NB4 (cell line): Measurements from ENCODE around the gene THSD7A.
"Not testable (repeated sequence)": the region's sequence is repeated elsewhere in the genome, so short reads cannot be mapped to it uniquely, and the experiment has no call there.

Experiments used
- DNase-seq: peaks from one replicate; pipeline ENCODE4 v3.0.0; 2010; ENCODE audit warnings: low read depth
- H3K4me3 ChIP-seq: one replicate; pipeline ENCODE4 v1.5.1; 2011; ENCODE audit warnings: mild to moderate bottlenecking, low read depth, low read length, moderate library complexity
- CTCF ChIP-seq: IDR thresholded peaks from one replicate; pipeline ENCODE4 v1.5.1; 2012; ENCODE audit warnings: low read depth, low read length
- MAX ChIP-seq: IDR thresholded peaks from 2 replicates; pipeline ENCODE4 v1.6.1; 2011; ENCODE audit warnings: low read depth, low read length
- MYC ChIP-seq: IDR thresholded peaks from 2 replicates; pipeline ENCODE4 v1.6.1; 2011; ENCODE audit warnings: low read depth, low read length
- POLR2A ChIP-seq: IDR thresholded peaks from 2 replicates; pipeline ENCODE4 v1.6.1; 2011; ENCODE audit warnings: mild to moderate bottlenecking; ENCODE audit not compliant: insufficient read length; ENCODE audit errors: extremely low read depth

THSD7A gene

GRCh38 chr7:11450281-11450680, 381.7 kb downstream of the THSD7A start:
- no peak for TF ChIP-seq CTCF
- no peak for TF ChIP-seq POLR2A
- TF ChIP-seq MAX = no peak
- TF ChIP-seq MYC = no peak
- DNase-seq = no peak
- H3K4me3 ChIP-seq = no peak overlapping the region

DNA sequence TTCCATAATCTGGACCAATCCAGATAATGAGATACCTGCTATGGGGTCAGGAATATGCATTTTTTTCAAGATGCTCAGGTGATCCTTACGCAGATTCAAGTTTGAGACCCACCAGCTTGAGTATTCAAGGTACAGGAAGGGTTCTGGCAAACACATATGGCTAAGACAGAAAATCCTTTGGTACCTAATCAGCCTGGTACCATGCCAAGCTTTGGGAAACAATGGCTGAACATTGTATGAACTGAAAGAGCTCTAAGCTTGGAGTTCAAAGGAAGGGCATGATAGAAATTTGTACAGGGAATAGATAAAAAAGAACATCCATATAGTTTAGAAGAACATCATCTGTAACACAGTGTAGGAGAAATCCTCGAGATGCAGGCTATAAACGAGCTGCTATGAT, 382.7 kb downstream of the THSD7A start:
- TF ChIP-seq CTCF (no peak), MAX (no peak), POLR2A (no peak), MYC (no peak)
- H3K4me3 ChIP-seq = no peak overlapping the region
- DNase-seq = no peak

DNA sequence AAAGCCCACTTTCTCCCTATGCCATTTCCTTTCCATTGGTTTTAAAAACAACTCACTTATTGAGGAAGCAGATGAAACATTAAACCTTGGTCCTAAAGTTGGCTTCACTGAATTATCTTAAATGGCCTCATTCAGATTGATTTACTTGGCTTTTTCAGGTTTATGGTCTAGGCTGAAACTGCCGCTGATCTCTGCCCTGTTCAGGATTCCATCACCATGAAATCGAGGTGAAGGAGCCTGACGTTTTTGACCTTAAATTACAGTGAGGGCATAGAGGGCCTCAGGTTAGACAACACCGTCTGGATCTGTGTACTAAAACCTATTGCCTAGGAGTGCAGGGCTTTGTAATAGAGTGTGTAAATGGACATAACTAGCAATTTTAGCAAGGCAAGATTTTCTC, 383.7 kb downstream of the THSD7A start:
- no peak overlapping the region for H3K4me3 ChIP-seq
- DNase-seq = no peak
- no peak for TF ChIP-seq CTCF
- TF ChIP-seq MAX = no peak
- no peak for TF ChIP-seq MYC
- TF ChIP-seq POLR2A = no peak

GRCh38 chr7:11447106-11447505, 384.9 kb downstream of the THSD7A start:
- no peak for DNase-seq
- TF ChIP-seq CTCF = no peak

DNA sequence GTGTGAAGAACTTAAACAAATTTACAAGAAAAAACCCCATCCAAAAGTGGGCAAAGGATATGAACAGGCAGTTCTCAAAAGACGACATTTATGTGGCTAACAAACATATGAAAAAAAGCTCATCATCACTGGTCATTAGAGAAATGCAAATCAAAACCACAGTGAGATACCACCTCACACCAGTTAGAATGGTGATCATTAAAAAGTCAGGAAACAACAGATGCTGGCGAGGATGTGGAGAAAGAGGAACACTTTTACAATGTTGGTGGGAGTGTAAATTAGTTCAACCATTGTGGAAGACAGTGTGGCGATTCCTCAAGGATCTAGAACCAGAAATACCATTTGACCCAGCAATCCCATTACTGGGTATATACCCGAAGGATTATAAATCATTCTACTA, 388.1 kb downstream of the THSD7A start:
- not testable (repeated sequence) for DNase-seq

More at GRCh38 chr7:11447106-11447505, 384.9 kb downstream of the THSD7A start:
- H3K4me3 ChIP-seq = no peak overlapping the region

GRCh38 chr7:11437994-11438393, 394.0 kb downstream of the THSD7A start:
- no peak overlapping the region for H3K4me3 ChIP-seq
- peak; percentile 19 for DNase-seq
- TF ChIP-seq MYC (no peak), POLR2A (no peak), MAX (peak; percentile 22; the same call in 1 of the 2 replicates), CTCF (no peak)

More for the DNA sequence above, 388.1 kb downstream of the THSD7A start:
- not testable (repeated sequence) for H3K4me3 ChIP-seq
